Nephron progenitor cell (in vitro differentiated cells): Measurements from ENCODE around the gene ARSA.

ENCODE experiments used
- DNase-seq: peaks from one replicate; pipeline ENCODE4 v3.0.0; 2021
- H3K27ac Mint-ChIP-seq: 2 replicates; pipeline ENCODE4 v1.8.0; 2021; ENCODE audit warnings: mild to moderate bottlenecking, moderate library complexity, mixed read lengths
- H3K27me3 Mint-ChIP-seq: 2 replicates; pipeline ENCODE4 v1.8.0; 2021; ENCODE audit warnings: mild to moderate bottlenecking, low read depth, mixed read lengths; ENCODE audit not compliant: poor library complexity
- H3K36me3 Mint-ChIP-seq: 2 replicates; pipeline ENCODE4 v1.8.0; 2021; ENCODE audit warnings: low read depth, mixed read lengths
- H3K4me1 Mint-ChIP-seq: 2 replicates; pipeline ENCODE4 v1.8.0; 2021; ENCODE audit warnings: mixed read lengths
- H3K4me3 Mint-ChIP-seq: 2 replicates; pipeline ENCODE4 v1.8.0; 2021; ENCODE audit warnings: mild to moderate bottlenecking, moderate library complexity, mixed read lengths
- H3K9me3 Mint-ChIP-seq: 2 replicates; pipeline ENCODE4 v1.8.0; 2021; ENCODE audit warnings: mild to moderate bottlenecking, moderate library complexity, mixed read lengths
- TF ChIP-seq, protein P1 (sequence below): fragments of 200-600 bp; sonication (generic); IDR thresholded peaks from 2 replicates; pipeline ENCODE4 v1.5.0; 2021; ENCODE audit warnings: antibody characterized with exemption

ARSA gene

DNA sequence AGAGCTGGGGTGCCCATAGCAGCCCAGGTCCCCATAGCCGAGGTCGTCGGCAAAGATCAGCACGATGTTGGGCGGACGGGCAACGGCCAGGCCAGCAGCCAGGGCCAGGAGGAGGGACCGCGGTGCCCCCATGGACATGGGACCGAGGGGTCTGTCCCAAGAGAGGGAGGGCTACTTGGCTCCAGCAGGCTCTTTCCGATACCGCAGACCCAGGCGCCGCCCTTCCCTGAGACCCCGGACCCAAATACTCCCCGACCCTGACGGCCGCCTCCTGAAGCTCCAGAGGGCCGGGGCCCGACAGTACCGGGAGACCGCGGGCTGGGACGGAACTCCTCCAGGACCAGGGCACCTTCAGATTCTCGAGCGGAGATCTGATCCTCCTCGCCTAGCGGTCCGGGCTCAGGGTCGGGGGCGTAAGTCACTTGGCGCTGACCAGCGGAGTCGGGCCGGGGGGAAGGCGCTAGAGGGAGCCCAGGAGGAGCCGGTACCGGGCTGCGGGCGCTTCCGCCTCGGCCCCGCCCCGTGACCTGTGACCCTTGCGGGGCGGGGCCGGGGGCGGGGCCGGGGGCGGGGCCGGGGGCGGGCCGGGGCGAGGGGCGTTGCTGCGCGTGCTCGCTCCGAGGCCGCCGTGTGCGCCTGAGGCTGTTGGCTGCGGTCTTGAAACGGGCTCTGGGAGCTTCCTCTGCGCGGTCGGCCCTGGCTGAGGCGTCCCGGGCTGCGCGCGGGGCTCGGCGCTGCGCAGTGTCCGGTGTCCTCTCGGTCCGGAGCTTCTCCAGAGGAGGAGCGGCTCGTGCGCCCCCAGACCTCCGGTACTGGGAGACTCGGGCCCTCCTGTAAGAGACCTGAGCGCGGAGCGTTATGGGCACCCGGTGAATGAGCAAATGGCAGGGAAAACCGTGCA lies at the start of gene ARSA:
ARSA (minus strand) TSS at position 511 of the 901 bp plus-strand sequence; CDS start at position 138, 373 bp downstream.
- H3K27me3 Mint-ChIP-seq: no peaks in the 10 kb centered on the region
- H3K9me3 Mint-ChIP-seq: no peaks in the 10 kb centered on the region
- peak within 1 kb of the TSS; percentile 28 for H3K27ac Mint-ChIP-seq
- H3K4me1 Mint-ChIP-seq: peaks cover 48% of the 10 kb centered on the region
- no peaks in the 10 kb centered on the region for H3K36me3 Mint-ChIP-seq
- peak; percentile 83 for DNase-seq
- peak within 1 kb of the TSS; percentile 96 for H3K4me3 Mint-ChIP-seq
- TF ChIP-seq, protein P1, sequence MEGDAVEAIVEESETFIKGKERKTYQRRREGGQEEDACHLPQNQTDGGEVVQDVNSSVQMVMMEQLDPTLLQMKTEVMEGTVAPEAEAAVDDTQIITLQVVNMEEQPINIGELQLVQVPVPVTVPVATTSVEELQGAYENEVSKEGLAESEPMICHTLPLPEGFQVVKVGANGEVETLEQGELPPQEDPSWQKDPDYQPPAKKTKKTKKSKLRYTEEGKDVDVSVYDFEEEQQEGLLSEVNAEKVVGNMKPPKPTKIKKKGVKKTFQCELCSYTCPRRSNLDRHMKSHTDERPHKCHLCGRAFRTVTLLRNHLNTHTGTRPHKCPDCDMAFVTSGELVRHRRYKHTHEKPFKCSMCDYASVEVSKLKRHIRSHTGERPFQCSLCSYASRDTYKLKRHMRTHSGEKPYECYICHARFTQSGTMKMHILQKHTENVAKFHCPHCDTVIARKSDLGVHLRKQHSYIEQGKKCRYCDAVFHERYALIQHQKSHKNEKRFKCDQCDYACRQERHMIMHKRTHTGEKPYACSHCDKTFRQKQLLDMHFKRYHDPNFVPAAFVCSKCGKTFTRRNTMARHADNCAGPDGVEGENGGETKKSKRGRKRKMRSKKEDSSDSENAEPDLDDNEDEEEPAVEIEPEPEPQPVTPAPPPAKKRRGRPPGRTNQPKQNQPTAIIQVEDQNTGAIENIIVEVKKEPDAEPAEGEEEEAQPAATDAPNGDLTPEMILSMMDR: no peak

DNA sequence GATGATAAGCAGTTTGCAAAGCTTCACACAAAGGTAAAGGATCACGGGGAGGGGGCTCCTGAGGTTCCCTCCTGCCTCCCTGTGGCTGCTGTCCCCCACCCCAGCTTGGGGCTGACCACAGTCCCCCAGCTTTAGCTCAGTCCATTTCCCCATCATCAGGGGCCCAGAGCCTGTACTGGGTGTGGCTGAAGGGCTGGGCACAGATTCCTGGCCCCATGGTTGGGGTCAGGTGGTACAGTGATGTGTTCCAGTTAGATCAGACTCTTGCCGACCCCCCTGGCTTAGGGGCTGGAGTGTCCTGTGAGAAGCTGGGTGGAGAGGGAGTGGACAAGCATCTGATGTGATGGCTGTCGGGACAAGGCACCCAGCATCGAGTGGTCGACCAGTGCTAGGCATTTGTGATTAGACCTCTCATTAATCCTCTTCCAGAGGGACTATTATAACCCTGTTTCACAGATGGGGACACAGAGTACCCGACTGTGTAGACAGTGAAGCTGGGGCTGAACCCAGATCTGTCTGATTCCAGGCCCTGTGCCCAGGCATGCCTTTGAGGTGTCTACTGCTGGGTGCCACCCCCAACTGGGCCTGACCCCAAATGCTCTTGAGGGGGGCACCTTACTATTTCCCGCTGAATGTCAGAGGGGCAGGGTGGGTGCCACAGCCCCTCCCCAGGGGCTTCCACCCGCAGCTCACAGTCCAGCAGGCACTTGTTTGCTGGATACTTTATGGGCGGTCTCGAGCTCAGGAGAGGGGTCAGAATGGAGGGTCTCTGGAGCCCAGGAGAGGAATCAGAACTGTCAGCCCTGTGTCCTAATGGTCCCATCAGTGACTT lies 48.9 kb upstream of the ARSA start:
- H3K4me3 Mint-ChIP-seq: no peak overlapping the region

DNA sequence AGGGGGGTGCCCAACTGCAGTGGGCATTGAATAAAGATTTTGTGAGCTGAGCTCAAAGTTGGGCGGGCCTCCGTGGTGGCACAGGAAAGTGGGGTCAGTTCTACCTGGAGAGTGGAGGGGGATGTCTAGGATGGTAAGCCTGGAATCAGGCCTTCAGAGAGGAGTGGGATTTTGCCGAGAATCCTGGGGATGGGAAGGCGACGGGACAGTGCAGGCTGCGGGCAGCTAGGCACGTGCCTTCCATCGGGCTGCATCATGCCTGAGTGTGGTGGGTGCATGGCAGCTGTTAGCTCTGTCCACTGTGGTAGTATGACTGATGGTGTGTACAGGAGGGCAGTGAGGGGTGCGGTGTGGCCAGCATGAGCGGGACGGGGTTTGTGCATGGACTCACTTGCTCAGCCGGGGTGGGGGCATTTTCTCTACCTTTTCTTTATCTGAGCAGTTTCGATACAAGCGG lies 48.3 kb upstream of the ARSA start:
- TF ChIP-seq, protein P1: no peak
- DNase-seq: no peak
- Mint-ChIP-seq H3K27me3 (peaks cover 11% of the 10 kb centered on the region), H3K9me3 (no peaks in the 10 kb centered on the region), H3K4me3 (peak overlapping the region; percentile 80), H3K36me3 (peaks cover 21% of the 10 kb centered on the region), H3K4me1 (peaks cover 28% of the 10 kb centered on the region), H3K27ac (no peak overlapping the region)

More for the DNA sequence above, 48.9 kb upstream of the ARSA start:
- Mint-ChIP-seq H3K9me3 (no peaks in the 10 kb centered on the region), H3K36me3 (peaks cover 24% of the 10 kb centered on the region), H3K27ac (no peak overlapping the region), H3K4me1 (peaks cover 21% of the 10 kb centered on the region), H3K27me3 (peaks cover 11% of the 10 kb centered on the region)
- TF ChIP-seq, protein P1: no peak
- DNase-seq: no peak

DNA sequence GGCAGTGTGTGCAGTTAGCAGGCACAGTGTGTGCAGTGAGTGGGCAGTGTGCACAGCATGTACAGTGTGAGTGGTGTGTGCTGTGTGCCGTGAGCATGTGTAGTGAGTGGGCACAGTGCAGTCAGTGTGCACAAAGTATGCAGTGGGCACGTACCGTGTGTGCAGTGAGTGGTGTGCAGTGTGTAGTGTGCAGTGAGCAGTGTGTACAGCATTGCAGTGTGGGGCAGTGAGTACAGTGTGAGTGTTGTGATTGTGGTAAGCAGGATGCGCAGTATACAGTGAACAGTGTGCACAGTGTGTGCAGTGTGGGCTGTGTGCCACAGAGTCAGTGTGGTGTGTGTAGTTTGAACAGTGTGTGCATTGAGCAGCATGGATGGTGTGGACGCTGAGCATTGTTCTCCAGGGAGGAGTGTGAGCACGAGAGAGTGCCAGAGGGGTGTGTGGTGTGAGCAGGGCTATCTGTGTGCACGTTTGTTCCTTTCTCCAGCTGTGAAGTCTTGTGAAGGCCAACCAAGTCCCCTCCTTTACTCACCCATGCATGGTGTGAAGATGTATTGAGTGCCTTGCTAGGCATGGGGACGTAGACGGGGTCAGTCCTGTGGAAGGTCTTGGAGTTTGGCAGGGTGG lies 47.7 kb upstream of the ARSA start:
- H3K27me3 Mint-ChIP-seq: peaks cover 11% of the 10 kb centered on the region
- H3K36me3 Mint-ChIP-seq: peaks cover 17% of the 10 kb centered on the region
- TF ChIP-seq, protein P1: no peak
- peak overlapping the region; percentile 80 for H3K4me3 Mint-ChIP-seq
- no peaks in the 10 kb centered on the region for H3K9me3 Mint-ChIP-seq
- DNase-seq: no peak
- H3K4me1 Mint-ChIP-seq: peaks cover 34% of the 10 kb centered on the region
- no peak overlapping the region for H3K27ac Mint-ChIP-seq

DNA sequence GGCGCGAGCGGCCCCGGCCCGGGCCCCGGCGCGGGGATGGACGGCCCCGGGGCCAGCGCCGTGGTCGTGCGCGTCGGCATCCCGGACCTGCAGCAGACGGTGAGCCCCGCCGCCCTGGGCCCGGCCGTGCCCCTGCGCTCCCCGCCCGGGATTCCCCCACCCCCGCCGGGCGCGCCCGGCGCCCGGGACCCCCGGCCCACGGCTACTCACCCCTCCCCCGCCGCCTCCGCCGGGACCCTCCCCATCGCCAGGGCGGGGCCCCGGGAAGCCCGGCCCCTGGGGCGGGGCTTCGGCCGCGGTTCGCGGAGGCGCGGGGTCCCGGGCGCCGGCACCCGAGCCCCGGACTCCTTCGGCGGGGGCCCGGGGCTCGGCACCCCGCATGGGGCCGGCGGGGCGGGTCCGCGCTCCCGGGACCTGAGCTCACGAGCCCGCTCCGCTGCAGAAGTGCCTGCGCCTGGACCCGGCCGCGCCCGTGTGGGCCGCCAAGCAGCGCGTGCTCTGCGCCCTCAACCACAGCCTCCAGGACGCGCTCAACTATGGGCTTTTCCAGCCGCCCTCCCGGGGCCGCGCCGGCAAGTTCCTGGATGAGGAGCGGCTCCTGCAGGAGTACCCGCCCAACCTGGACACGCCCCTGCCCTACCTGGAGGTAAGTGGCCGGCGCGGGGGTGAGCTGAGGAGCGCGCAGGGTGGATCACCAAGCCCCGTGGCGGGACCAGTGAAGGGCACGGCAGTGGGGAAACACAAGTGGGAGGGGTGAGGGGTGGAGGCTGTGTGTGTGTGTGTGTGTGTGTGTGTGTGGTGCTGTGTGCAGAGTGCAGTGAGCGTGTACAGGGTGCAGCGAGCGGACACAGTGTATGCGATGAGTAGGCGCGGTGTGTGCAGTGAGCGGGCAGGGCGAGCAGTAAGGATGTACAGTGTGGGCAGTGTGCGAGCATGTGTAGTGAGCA lies 46.9 kb upstream of the ARSA start:
- Mint-ChIP-seq H3K27ac (no peak overlapping the region), H3K36me3 (peaks cover 17% of the 10 kb centered on the region), H3K9me3 (no peaks in the 10 kb centered on the region), H3K27me3 (peaks cover 11% of the 10 kb centered on the region), H3K4me3 (peak overlapping the region; percentile 80), H3K4me1 (peaks cover 38% of the 10 kb centered on the region)
- TF ChIP-seq, protein P1: no peak
- peak; percentile 77 for DNase-seq
